H1 (cell line): ENCODE results near the gene PAOX. TPM values are rescaled to one million over a fixed set of nuclear protein-coding genes. Genes with fewer than 3 reads are reported as not detected.
A peak's percentile ranks its signal among the peaks of the same experiment; 100 is the strongest.

Experiments
- CTCF ChIA-PET: fragments of 300-600 bp; sonication (Branson Sonifier 250); formaldehyde crosslinking; loops from one replicate; lab custom pipeline; 2021; ENCODE audit not compliant: partially characterized antibody; lab: Charles Lee
- POLR2A ChIA-PET: fragments of 300-600 bp; sonication (Branson Sonifier 250); formaldehyde crosslinking; loops from one replicate; lab custom pipeline; 2021; ENCODE audit warnings: inconsistent platforms; ENCODE audit not compliant: partially characterized antibody; lab: Charles Lee
- DNase-seq, 2 experiments: peaks; one replicate each; pipeline versions ENCODE4 v3.0.0 to v3.0.0-alpha.2; 2010 to 2022; ENCODE audit warnings: low spot score in 2 of 2, low read depth in 1 of 2, mixed read lengths in 1 of 2
- FAIRE-seq: peaks from 2 replicates; lab custom pipeline; 2011; peaks lifted over from hg19 to GRCh38; lab: Jason Lieb, UNC
- H2AFZ ChIP-seq: 2 replicates; pipeline ENCODE4 v1.8.1; 2012; ENCODE audit warnings: low read length, inconsistent platforms
- H2AK5ac ChIP-seq: 2 replicates; pipeline ENCODE4 v1.6.1; 2013; ENCODE audit warnings: low read depth, low read length
- H2BK120ac ChIP-seq: replicated peaks from 2 replicates; pipeline ENCODE3; 2013; ENCODE audit warnings: low read depth, low read length, inconsistent platforms
- H2BK12ac ChIP-seq: 2 replicates; pipeline ENCODE4 v1.6.1; 2013; ENCODE audit warnings: low read depth, low read length
- H2BK15ac ChIP-seq: 2 replicates; pipeline ENCODE4 v1.6.1; 2013; ENCODE audit warnings: low read length
- H2BK20ac ChIP-seq: 2 replicates; pipeline ENCODE4 v1.6.1; 2013; ENCODE audit warnings: low read length
- H2BK5ac ChIP-seq: 2 replicates; pipeline ENCODE4 v1.6.1; 2013; ENCODE audit warnings: low read depth, low read length
- H3K14ac ChIP-seq: 2 replicates; pipeline ENCODE4 v1.6.1; 2013; ENCODE audit warnings: inconsistent platforms; ENCODE audit not compliant: insufficient read length
- H3K18ac ChIP-seq: 2 replicates; pipeline ENCODE4 v1.6.1; 2013; ENCODE audit warnings: low read length; ENCODE audit errors: extremely low read depth
- H3K23ac ChIP-seq: 2 replicates; pipeline ENCODE4 v1.6.1; 2013; ENCODE audit warnings: inconsistent platforms; ENCODE audit not compliant: insufficient read length
- H3K23me2 ChIP-seq: 2 replicates; pipeline ENCODE4 v1.6.1; 2013; ENCODE audit warnings: low read depth, low read length
- H3K27ac ChIP-seq: 2 replicates; pipeline ENCODE4 v1.6.1; 2011; ENCODE audit warnings: low read depth, low read length, inconsistent platforms
- H3K27me3 ChIP-seq, 4 experiments: replicated peaks in 1 of 4; 1 replicate in 1 of 4; 2 replicates in 3 of 4; pipeline versions ENCODE4 v1.6.1 to v1.8.1; 2011 to 2013; ENCODE audit warnings: low read length in 3 of 4, mild to moderate bottlenecking in 3 of 4, inconsistent platforms in 2 of 4, mixed read lengths in 2 of 4, moderate library complexity in 1 of 4; ENCODE audit not compliant: control insufficient read depth in 3 of 4, insufficient read depth in 3 of 4; ENCODE audit errors: extremely low read depth in 1 of 4
- H3K36me3 ChIP-seq, 4 experiments: 2 replicates each; pipeline versions ENCODE4 v1.6.1 to v1.8.1; 2011 to 2013; ENCODE audit warnings: mild to moderate bottlenecking in 4 of 4, low read length in 3 of 4, moderate library complexity in 2 of 4, control low read depth in 1 of 4, inconsistent platforms in 1 of 4; ENCODE audit not compliant: insufficient read depth in 4 of 4, control insufficient read depth in 2 of 4
- H3K4ac ChIP-seq: replicated peaks from 2 replicates; pipeline ENCODE3; 2013; ENCODE audit warnings: low read length, low read depth, mixed read lengths, inconsistent platforms; ENCODE audit not compliant: insufficient read length
- H3K4me1 ChIP-seq, 4 experiments: replicated peaks in 1 of 4; 1 replicate in 1 of 4; 2 replicates in 3 of 4; pipeline versions ENCODE4 v1.6.1 to v1.8.1; 2011 to 2013; ENCODE audit warnings: low read length in 3 of 4, inconsistent platforms in 2 of 4, mixed read lengths in 1 of 4; ENCODE audit not compliant: insufficient read depth in 4 of 4, control insufficient read depth in 3 of 4
- H3K4me2 ChIP-seq, 2 experiments: 2 replicates each; pipeline versions ENCODE4 v1.6.1 to v1.8.1; 2011 to 2013; ENCODE audit warnings: low read depth in 2 of 2, low read length in 2 of 2, control low read depth in 1 of 2, inconsistent platforms in 1 of 2, mild to moderate bottlenecking in 1 of 2; ENCODE audit not compliant: insufficient read depth in 1 of 2
- H3K4me3 ChIP-seq, 4 experiments: fragments of 200-600, 300-600 bp in 1 of 4; sonication (generic), shearing (Covaris generic), sonication (Bioruptor Twin) in 1 of 4; 2 replicates each; pipeline versions ENCODE4 v1.5.1 to v1.8.1; 2011 to 2016; ENCODE audit warnings: low read length in 4 of 4, low read depth in 3 of 4, control low read depth in 2 of 4, inconsistent platforms in 2 of 4, mild to moderate bottlenecking in 2 of 4, mixed read lengths in 1 of 4, moderate library complexity in 1 of 4; ENCODE audit not compliant: insufficient read depth in 2 of 4; ENCODE audit errors: extremely low read depth in 1 of 4
- H3K56ac ChIP-seq: replicated peaks from 2 replicates; pipeline ENCODE3; 2013; ENCODE audit warnings: low read depth, mild to moderate bottlenecking, mixed read lengths, low read length, inconsistent platforms; ENCODE audit not compliant: insufficient read length
- H3K79me1 ChIP-seq: 2 replicates; pipeline ENCODE4 v1.6.1; 2013; ENCODE audit warnings: low read depth, low read length, control low read depth
- H3K79me2 ChIP-seq, 2 experiments: 2 replicates each; pipeline versions ENCODE4 v1.6.1 to v1.8.1; 2012 to 2013; ENCODE audit warnings: low read length in 2 of 2, mild to moderate bottlenecking in 2 of 2, inconsistent platforms in 1 of 2; ENCODE audit not compliant: insufficient read depth in 2 of 2, control insufficient read depth in 1 of 2
- H3K9ac ChIP-seq, 4 experiments: replicated peaks in 1 of 4; 1 replicate in 1 of 4; 2 replicates in 3 of 4; pipeline versions ENCODE4 v1.6.1 to v1.8.1; 2011 to 2013; ENCODE audit warnings: low read depth in 3 of 4, low read length in 3 of 4, control low read depth in 2 of 4, mild to moderate bottlenecking in 2 of 4, moderate library complexity in 2 of 4, inconsistent platforms in 1 of 4; ENCODE audit errors: extremely low read depth in 1 of 4
- H3K9me3 ChIP-seq, 2 experiments: 2 replicates each; pipeline versions ENCODE4 v1.6.1 to v1.8.1; 2012 to 2013; ENCODE audit warnings: mild to moderate bottlenecking in 2 of 2, moderate library complexity in 2 of 2, control low read depth in 1 of 2, inconsistent platforms in 1 of 2, low read depth in 1 of 2, low read length in 1 of 2, mixed read lengths in 1 of 2; ENCODE audit not compliant: insufficient read depth in 2 of 2
- H4K20me1 ChIP-seq, 2 experiments: replicated peaks in 1 of 2; 2 replicates each; pipeline versions ENCODE3 to v1.8.1; 2011 to 2013; ENCODE audit warnings: inconsistent platforms in 2 of 2, low read length in 2 of 2, mild to moderate bottlenecking in 1 of 2; ENCODE audit not compliant: insufficient read depth in 2 of 2, control insufficient read depth in 1 of 2
- H4K5ac ChIP-seq: 2 replicates; pipeline ENCODE4 v1.6.1; 2013; ENCODE audit warnings: low read length, low read depth, mixed read lengths, inconsistent platforms; ENCODE audit not compliant: insufficient read length
- H4K8ac ChIP-seq: 2 replicates; pipeline ENCODE4 v1.8.0; 2013; ENCODE audit warnings: mild to moderate bottlenecking, moderate library complexity, low read length, inconsistent platforms; ENCODE audit not compliant: insufficient read depth; ENCODE audit errors: extremely low read depth
- H4K91ac ChIP-seq: replicated peaks from 2 replicates; pipeline ENCODE3; 2013; ENCODE audit warnings: low read length, mixed read lengths, inconsistent platforms; ENCODE audit not compliant: insufficient read length
- JUN ChIP-seq: IDR thresholded peaks from 2 replicates; pipeline ENCODE4 v1.6.1; 2011; ENCODE audit warnings: low read depth, mild to moderate bottlenecking, improper control_type of control experiment, low read length
- WGBS, 2 experiments: shearing (Covaris generic) in 1 of 2; methylation state at CpG; one replicate each; pipeline versions ENCODE4 v1.1.6 to v1.1.7; 2013 to 2015; ENCODE audit warnings: low lambda C conversion rate in 2 of 2, mixed read lengths in 2 of 2, inconsistent platforms in 1 of 2, low coverage in 1 of 2, missing lambda C conversion rate in 1 of 2; ENCODE audit not compliant: insufficient replicate concordance in 2 of 2, insufficient coverage in 1 of 2, insufficient read length in 1 of 2; ENCODE audit errors: extremely low coverage in 1 of 2, missing lambda C conversion rate in 1 of 2; 5-methylcytosine and 5-hydroxymethylcytosine counted together
- polyA plus RNA-seq, 7 experiments: library from polyadenylated mRNA; depleted of rRNA in 3 of 7; stranded (reverse) in 5 of 7; unstranded in 2 of 7; fragments of >200 nt in 5 of 7; fragments of 200-250 nt in 2 of 7; gene quantifications; 1 replicate in 5 of 7; 2 replicates in 1 of 7; 4 replicates in 1 of 7; pipeline versions ENCODE4 v1.2.1 to v1.2.3, GENCODE V29; 2011 to 2013; ENCODE audit warnings: missing spikeins in 2 of 7, mixed read lengths in 2 of 7
- total RNA-seq: library from RNA; stranded (reverse); fragmentation: NEBNext Ultra II Directional; extraction: Animal tissue kit (Norgen Biotek cat#: 25700); gene quantifications from 2 replicates; pipeline ENCODE4 v1.2.1, GENCODE V29; 2021

PAOX gene
- total and polyA plus RNA-seq, 2 of the 8 experiments (the other 6 are each of a cell fraction or from before 2014, with no cell fraction given): 3.7 to 4.3 TPM

DNA sequence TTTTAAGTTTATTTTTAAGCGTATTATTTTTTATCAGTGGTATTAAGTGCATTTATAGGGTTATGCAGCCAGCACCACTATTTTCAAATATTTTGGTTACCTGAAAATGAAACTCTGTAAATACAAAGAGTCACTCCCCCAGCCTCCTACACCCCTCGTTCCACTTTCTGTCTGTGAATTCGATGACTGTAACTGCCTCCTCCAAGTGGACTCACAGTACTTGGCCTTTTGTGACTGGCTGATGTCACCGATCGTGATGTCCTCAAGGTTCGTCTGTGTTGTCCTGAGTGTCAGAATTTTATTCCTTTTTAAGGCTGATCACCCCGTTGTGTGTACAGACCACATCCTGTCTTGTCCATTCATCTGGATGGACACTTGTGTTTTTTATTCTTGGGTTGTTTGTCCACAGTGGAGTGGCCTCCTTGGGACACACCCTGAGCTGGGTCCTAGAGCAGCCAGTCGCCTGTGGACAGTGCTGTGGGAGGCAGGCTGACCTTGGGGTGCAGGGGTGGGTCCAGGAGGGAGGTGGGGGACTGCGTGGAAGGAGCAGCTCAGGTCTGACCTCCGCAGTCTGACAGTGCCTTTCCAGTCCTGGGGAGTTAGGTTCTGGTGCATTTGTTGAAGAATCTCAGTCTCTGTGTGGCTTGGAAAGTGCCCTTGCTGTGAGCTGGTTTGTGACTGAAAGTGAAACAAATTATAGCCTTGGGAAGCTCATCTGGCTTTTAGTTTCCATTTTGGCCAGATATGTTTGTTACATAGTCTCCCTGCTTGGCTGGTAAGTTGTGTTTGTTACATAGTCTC, 21.8 kb downstream of the PAOX start:
- Histone ChIP-seq H4K91ac (no peak overlapping the region), H2BK20ac (no peak overlapping the region), H3K4me2 (no peak overlapping the region), H3K36me3 (peaks cover 8 to 71% (median 31%) of the 10 kb centered on the region in 4 experiments; a peak in 7 of 8 replicates), H3K23ac (no peak overlapping the region), H3K9ac (peak overlapping the region in 1 of 4 experiments; percentile 9; a peak in 1 of 7 replicates), H3K4ac (no peak overlapping the region), H3K9me3 (no peaks in the 10 kb centered on the region), H2BK15ac (no peak overlapping the region), H3K4me1 (no peaks in the 10 kb centered on the region), H3K4me3 (no peak overlapping the region), H2BK120ac (no peak overlapping the region), H2AFZ (no peak overlapping the region), H3K56ac (no peak overlapping the region), H2AK5ac (no peak overlapping the region), H3K79me2 (peaks cover 0 to 29% of the 10 kb centered on the region in 2 experiments; a peak in 2 of 4 replicates), H3K79me1 (peaks cover 11% of the 10 kb centered on the region), H2BK5ac (no peak overlapping the region), H2BK12ac (no peak overlapping the region), H4K5ac (no peak overlapping the region), H4K20me1 (peaks cover 0 to 14% of the 10 kb centered on the region in 2 experiments), H3K23me2 (no peaks in the 10 kb centered on the region), H3K27me3 (no peaks in the 10 kb centered on the region), H3K14ac (no peak overlapping the region), H3K18ac (no peak overlapping the region), H4K8ac (no peak overlapping the region), H3K27ac (no peak overlapping the region)
- WGBS, 2 experiments: 92% methylated on average over 10 of the region's 10 CpGs; no CpG with 5 or more reads in 1 of the 2 experiments
- ChIA-PET POLR2A (interaction anchor here (0.9 to 1.1 kb wide), 2 partner anchors 10 to 19 kb away, joined by 4 to 5 read pairs; no protein-coding TSS in a partner anchor), CTCF (interaction anchor here (0.9 kb wide), 1 partner anchor 12 kb away, joined by 3 read pairs; no protein-coding TSS in a partner anchor)
- FAIRE-seq (no peak), DNase-seq (no peak)
- TF ChIP-seq JUN: no peak
